Stomach (tissue), 9 donors: ENCODE data around the gene SHISA6. TPM values are rescaled to one million over a fixed set of nuclear protein-coding genes. Genes with fewer than 3 reads are reported as not detected.

Experiments used
- DNase-seq, 2 donors: peaks; one replicate each; pipeline versions ENCODE4 v3.0.0 to v3.0.0-alpha.2; 2013 to 2019
- H3K27ac ChIP-seq, 5 donors: fragments of 200-600 bp in 4 of 5; sonication (generic) in 4 of 5; one replicate each; pipeline ENCODE4 v1.5.1; 2013 to 2019; ENCODE audit warnings: mild to moderate bottlenecking in 1 of 5, moderate library complexity in 1 of 5
- H3K27me3 ChIP-seq, 3 donors: fragments of 200-600 bp; sonication (generic); one replicate each; pipeline ENCODE4 v1.5.1; 2017 to 2019; ENCODE audit warnings: mixed run types in 1 of 3
- H3K36me3 ChIP-seq, 4 donors: fragments of 200-600 bp; sonication (generic); 1 replicate in 3 of 4; 2 replicates in 1 of 4; pipeline ENCODE4 v1.5.1; 2016 to 2019
- H3K4me1 ChIP-seq, 4 donors: fragments of 200-600 bp; sonication (generic); one replicate each; pipeline ENCODE4 v1.5.1; 2016 to 2019
- H3K4me3 ChIP-seq, 4 donors: fragments of 200-600 bp; sonication (generic) in 3 of 4; one replicate each; pipeline ENCODE4 v1.5.1; 2016 to 2019; ENCODE audit warnings: mild to moderate bottlenecking in 1 of 4
- H3K9me3 ChIP-seq, 4 donors: fragments of 200-600 bp; sonication (generic); one replicate each; pipeline ENCODE4 v1.5.1; 2016 to 2019
- EP300 ChIP-seq: sonication (generic); formaldehyde crosslinking; IDR thresholded peaks from one replicate; pipeline ENCODE4 v1.6.1; 2017; ENCODE audit warnings: antibody characterized with exemption
- POLR2A ChIP-seq, 4 donors: fragments of 450-650 bp; IDR thresholded peaks; one replicate each; pipeline ENCODE4 v1.6.1; 2016; ENCODE audit warnings: antibody characterized with exemption in 4 of 4, control low read depth in 2 of 4, mild to moderate bottlenecking in 1 of 4, moderate library complexity in 1 of 4
- POLR2AphosphoS5 ChIP-seq, 3 donors: sonication (generic); formaldehyde crosslinking; IDR thresholded peaks; one replicate each; pipeline ENCODE4 v1.6.1; 2016; ENCODE audit warnings: antibody characterized with exemption in 3 of 3
- WGBS, 5 donors: extraction: QIAGEN DNeasy Blood & Tissue Kit in 3 of 5; methylation state at CpG; one replicate each; pipeline versions ENCODE4 v1.1.5 to v1.1.7; 2013 to 2018; 5-methylcytosine and 5-hydroxymethylcytosine counted together
- intact Hi-C: fragments of 100-400 bp; cut with DNase I; formaldehyde crosslinking; loops from one replicate; pipeline ENCODE4 v1.15.1; 2023; ENCODE audit warnings: low total_unique reads
- polyA plus RNA-seq, 3 donors: library from polyadenylated mRNA; stranded (reverse); fragments of 200-250 nt; gene quantifications; one replicate each; pipeline ENCODE4 v1.2.3, GENCODE V29; 2013
- total RNA-seq, 5 donors: library from RNA; depleted of rRNA; stranded (reverse); fragments of >200 nt; gene quantifications; one replicate each; pipeline versions ENCODE4 v1.1.0 to v1.2.3, GENCODE V29; 2014 to 2016
- TF ChIP-seq, protein P1 (sequence below), 7 experiments: fragments of 450-650 bp in 4 of 7; fragments of 200-600 bp in 3 of 7; sonication (generic) in 3 of 7; IDR thresholded peaks; one replicate each; pipeline ENCODE4 v1.5.1; 2016 to 2019; ENCODE audit warnings: antibody characterized with exemption in 7 of 7, control low read depth in 2 of 7, mild to moderate bottlenecking in 1 of 7
- donor health status: healthy with polysubstance abuse.
- donor health status: Bipolar disorder and iron deficiency.
- donor health status: healthy.

SHISA6 gene
- total and polyA plus RNA-seq, 8 donors: 0.15 to 3.6 (median 1.3) TPM; not detected in 1

DNA sequence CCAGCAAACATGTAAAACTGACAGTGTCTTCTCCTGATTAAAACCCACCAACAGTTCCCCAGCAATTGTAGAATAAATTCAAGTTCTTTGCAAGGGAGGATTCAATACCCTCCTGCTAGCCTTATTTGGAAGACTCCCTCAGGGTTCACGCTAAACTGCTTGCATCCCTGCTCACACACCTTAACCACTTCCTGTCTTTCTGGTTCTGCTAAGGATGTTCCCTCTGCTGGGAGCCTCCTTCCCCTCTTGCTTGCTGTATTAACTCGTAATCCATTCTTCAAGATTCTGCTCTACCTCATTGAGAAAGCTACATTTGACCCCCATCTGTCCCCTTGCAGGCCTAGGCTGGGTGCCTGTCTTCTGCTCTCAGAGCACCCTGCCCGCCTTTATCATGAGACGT is 2.3 kb upstream of the SHISA6 start:
- Histone ChIP-seq H3K27me3 (peaks cover 10 to 59% (median 51%) of the 10 kb centered on the region in 3 donors), H3K27ac (no peak overlapping the region), H3K4me1 (peaks cover 9 to 26% (median 23%) of the 10 kb centered on the region in 4 donors), H3K4me3 (no peak overlapping the region), H3K36me3 (no peaks in the 10 kb centered on the region), H3K9me3 (peaks cover 0 to 5% (median 3%) of the 10 kb centered on the region in 4 donors)
- intact Hi-C loops: no loop called here
- no peak for DNase-seq
- no peak for TF ChIP-seq POLR2AphosphoS5 (IDR thresholded peaks at IDR 0.05)
- WGBS, 5 donors: 11 to 23% (median 18%) methylated on average over 4 of the region's 4 CpGs

DNA sequence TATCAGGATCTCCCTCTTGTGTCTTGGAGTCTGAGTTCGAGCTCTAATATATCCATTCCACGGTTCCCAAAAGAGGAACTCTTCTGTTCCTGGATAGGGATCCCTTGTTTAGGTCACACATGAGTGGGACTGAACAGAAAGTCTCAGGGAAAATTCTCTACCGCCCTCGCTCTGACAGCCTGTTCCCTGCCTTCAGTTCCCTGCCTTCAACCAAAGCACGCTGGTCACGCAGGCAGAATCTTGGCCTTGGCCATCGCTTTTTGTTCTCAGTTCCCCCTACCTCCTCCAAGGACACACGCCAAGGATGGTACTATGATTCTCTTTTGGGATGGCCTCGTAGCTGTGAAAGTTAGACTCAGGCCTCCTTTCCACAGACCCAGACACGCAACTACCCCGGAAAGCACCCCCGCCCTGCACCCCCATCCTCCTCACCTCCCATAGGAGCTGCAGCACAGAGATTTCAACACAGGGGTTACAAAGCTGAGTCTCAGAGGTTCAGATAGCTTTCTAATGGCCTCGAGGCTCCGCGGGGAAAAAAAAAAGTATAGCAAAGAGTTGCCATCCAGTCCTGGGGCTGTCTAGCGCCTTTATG is 1.5 kb upstream of the SHISA6 start:
- Histone ChIP-seq H3K27ac (peak overlapping the region in 1 of 5 donors; percentile 0), H3K36me3 (no peaks in the 10 kb centered on the region), H3K9me3 (no peaks in the 10 kb centered on the region), H3K4me3 (peak overlapping the region in 2 of 4 donors; percentile 49 to 57), H3K27me3 (peaks cover 10 to 66% (median 53%) of the 10 kb centered on the region in 3 donors), H3K4me1 (peaks cover 9 to 26% (median 23%) of the 10 kb centered on the region in 4 donors)
- WGBS, 5 donors: 13 to 19% (median 16%) methylated on average over 16 of the region's 16 CpGs
- intact Hi-C loops: no loop called here
- TF ChIP-seq POLR2A (IDR thresholded peaks at IDR 0.05) (no peak), POLR2AphosphoS5 (IDR thresholded peaks at IDR 0.05) (no peak), EP300 (no peak)
- TF ChIP-seq, protein P1, sequence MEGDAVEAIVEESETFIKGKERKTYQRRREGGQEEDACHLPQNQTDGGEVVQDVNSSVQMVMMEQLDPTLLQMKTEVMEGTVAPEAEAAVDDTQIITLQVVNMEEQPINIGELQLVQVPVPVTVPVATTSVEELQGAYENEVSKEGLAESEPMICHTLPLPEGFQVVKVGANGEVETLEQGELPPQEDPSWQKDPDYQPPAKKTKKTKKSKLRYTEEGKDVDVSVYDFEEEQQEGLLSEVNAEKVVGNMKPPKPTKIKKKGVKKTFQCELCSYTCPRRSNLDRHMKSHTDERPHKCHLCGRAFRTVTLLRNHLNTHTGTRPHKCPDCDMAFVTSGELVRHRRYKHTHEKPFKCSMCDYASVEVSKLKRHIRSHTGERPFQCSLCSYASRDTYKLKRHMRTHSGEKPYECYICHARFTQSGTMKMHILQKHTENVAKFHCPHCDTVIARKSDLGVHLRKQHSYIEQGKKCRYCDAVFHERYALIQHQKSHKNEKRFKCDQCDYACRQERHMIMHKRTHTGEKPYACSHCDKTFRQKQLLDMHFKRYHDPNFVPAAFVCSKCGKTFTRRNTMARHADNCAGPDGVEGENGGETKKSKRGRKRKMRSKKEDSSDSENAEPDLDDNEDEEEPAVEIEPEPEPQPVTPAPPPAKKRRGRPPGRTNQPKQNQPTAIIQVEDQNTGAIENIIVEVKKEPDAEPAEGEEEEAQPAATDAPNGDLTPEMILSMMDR (IDR thresholded peaks at IDR 0.05): no peak
- DNase-seq: no peak

DNA sequence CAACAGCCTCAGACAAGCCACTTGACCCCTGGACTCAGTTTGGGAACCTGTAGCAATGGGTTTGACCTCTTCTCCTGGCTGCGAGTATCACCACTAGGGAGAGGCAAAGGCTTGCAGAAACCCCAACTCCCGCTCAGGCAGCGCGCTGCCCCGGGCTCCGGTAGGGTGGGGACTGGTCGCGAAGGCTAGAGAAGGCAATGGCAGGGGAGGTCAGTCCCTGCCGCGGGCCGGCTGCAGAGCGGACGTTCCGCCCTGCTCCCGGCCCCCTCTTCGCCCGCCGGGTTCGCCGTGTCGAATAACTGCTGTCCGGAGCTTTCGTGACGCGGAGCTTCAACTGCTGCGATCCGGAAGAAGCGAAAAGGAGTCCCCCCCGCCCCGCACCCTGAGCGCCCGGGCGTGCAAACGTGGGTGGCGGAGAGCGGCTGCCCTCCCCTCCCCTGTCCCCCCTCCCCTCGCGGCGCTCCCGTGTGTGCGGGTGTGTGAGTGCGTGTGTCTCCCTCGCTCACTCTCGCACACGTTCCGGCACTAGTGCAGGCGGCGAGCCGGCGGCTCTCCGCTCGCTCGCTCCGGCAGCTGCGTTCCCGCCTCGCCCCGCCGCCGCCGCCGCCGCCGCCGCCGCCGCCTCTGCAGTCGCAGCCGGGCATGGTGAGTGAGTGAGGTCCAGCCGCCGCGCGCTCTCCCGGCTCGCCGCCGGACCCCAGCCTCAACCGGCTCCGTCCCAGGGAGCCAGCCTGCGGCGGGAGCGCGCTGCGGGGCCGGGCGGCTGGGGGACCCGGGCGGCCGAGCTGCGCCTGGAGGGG is 772 bp upstream of the SHISA6 start:
- Histone ChIP-seq H3K27me3 (peaks cover 10 to 74% (median 53%) of the 10 kb centered on the region in 3 donors), H3K36me3 (no peaks in the 10 kb centered on the region), H3K4me3 (peak overlapping the region; percentile 49 to 63 (median 54)), H3K27ac (peak overlapping the region in 4 of 5 donors; percentile 0 to 60 (median 29)), H3K4me1 (peaks cover 9 to 26% (median 23%) of the 10 kb centered on the region in 4 donors), H3K9me3 (no peaks in the 10 kb centered on the region)
- WGBS, 5 donors: 0 to 3% (median 2%) methylated on average over 32 to 90 of the region's 90 CpGs
- TF ChIP-seq EP300: no peak
- TF ChIP-seq, protein P1 (IDR thresholded peaks at IDR 0.05): peak in 1 of 7 experiments; percentile 25
- no peak for TF ChIP-seq POLR2A (IDR thresholded peaks at IDR 0.05)
- no peak for TF ChIP-seq POLR2AphosphoS5 (IDR thresholded peaks at IDR 0.05)
- intact Hi-C loops: no loop called here
- DNase-seq: peak; percentile 51 to 68

DNA sequence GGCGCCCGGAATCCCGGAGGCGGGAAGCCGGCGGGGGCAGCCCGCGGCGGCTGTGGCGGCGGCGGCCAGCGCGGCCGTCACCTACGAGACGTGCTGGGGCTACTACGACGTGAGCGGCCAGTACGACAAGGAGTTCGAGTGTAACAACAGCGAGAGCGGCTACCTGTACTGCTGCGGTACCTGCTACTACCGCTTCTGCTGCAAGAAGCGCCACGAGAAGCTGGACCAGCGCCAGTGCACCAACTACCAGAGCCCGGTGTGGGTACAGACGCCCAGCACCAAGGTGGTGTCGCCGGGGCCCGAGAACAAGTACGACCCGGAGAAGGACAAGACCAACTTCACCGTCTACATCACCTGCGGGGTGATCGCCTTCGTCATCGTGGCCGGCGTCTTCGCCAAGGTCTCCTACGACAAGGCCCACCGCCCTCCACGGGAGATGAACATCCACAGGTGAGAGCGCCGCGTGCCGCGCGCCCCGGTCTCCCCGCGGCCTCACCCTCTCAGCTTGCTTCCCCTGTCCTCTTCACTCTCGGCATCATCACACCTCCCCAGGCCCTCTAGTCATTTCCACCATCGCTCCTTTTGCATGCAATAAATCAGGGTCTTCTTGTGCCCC is 706 bp downstream of the SHISA6 start:
- peaks cover 9 to 26% (median 23%) of the 10 kb centered on the region in 4 donors for H3K4me1 ChIP-seq
- peak; percentile 63 to 79 for DNase-seq
- H3K36me3 ChIP-seq: no peaks in the 10 kb centered on the region
- H3K4me3 ChIP-seq: peak overlapping the region; percentile 29 to 63 (median 44)
- H3K27me3 ChIP-seq: peaks cover 10 to 81% (median 50%) of the 10 kb centered on the region in 3 donors
- no peaks in the 10 kb centered on the region for H3K9me3 ChIP-seq
- H3K27ac ChIP-seq: no peak overlapping the region
- intact Hi-C loops: no loop called here
- TF ChIP-seq, protein P1 (IDR thresholded peaks at IDR 0.05): no peak
- 5 to 13% (median 9%) methylated on average over 43 to 58 of the region's 58 CpGs for WGBS, 5 donors
